ENCODE data around the gene CCL25. TPM values are rescaled to one million over a fixed set of nuclear protein-coding genes. Genes with fewer than 3 reads are reported as not detected.

The CCL25 gene
- total RNA-seq, 2 donors from 2014 or later: not detected

DNA sequence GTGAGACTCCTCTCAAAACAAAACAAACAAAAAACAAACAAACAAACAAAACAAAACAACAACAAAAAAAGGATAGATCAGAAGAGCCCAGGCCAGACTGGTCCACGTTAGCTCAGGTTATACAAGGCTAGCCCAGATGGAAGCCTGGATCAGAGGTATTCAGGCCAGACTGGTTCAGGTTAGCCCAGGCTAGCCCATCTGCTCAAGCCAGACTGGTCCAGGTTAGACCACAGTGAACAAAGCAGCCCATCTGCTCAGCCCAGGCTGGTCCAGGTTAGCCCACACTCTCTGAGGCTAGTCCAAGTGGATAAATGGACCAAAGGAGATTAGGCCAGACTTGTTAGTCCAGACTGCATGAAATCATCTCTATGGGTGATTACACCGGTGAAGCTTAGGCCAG lies 41.2 kb downstream of the CCL25 start:
- Mint-ChIP-seq H3K27ac (no peak overlapping the region), H3K4me1 (no peaks in the 10 kb centered on the region), H3K36me3 (ENCODE audit: low read depth) (peaks cover 59% of the 10 kb centered on the region), H3K27me3 (ENCODE audit: insufficient read depth) (no peaks in the 10 kb centered on the region), H3K4me3 (no peak overlapping the region), H3K9me3 (peaks cover 48% of the 10 kb centered on the region)
- no peak overlapping the region for H3K27ac ChIP-seq (ENCODE audit: low read depth, low read length)
- no peaks in the 10 kb centered on the region for H3K4me1 ChIP-seq (ENCODE audit: control insufficient read depth, insufficient read depth, low read length)
- peak; percentile 31 for DNase-seq
- TF ChIP-seq CTCF (conservative IDR thresholded peaks at IDR 0.05): no peak
- H3K27me3 ChIP-seq (ENCODE audit: control insufficient read depth, insufficient read depth, low read length, poor library complexity, severe bottlenecking): no peaks in the 10 kb centered on the region
- WGBS, 2 experiments (ENCODE audit: insufficient coverage in 1 of 2, insufficient read length in 1 of 2): 94 to 98% methylated on average over 2 of the region's 2 CpGs
- H3K9ac ChIP-seq (ENCODE audit: extremely low read depth, low read length, poor library complexity, severe bottlenecking): no peak overlapping the region
- H3K9me3 ChIP-seq (ENCODE audit: control insufficient read depth, low read length): peaks cover 61% of the 10 kb centered on the region
- no peak overlapping the region for H3K4me3 ChIP-seq (ENCODE audit: low read length)
- H3K36me3 ChIP-seq (ENCODE audit: control insufficient read depth, insufficient read depth, low read length): peaks cover 83% of the 10 kb centered on the region

DNA sequence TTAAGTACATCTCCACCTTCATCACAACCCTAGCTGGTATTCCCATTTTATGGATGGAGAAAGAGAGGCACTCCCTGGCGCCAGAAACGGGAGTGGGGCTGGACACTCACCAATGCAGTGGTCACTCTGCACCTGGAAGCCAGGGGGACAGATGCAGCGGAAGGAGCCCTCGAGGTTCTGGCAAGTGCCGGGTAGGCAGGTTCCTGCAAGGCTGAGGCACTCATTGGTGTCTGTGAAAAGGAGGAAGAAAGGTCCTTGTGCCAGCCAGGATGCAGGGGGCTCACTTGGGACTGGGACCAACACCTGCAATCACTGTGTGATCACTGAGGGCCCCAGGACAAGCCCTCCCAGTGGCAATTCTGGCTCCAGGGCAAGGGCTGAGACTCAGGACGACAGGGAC lies 41.8 kb downstream of the CCL25 start:
- Histone ChIP-seq H3K36me3 (ENCODE audit: control insufficient read depth, insufficient read depth, low read length) (peaks cover 82% of the 10 kb centered on the region), H3K27me3 (ENCODE audit: control insufficient read depth, insufficient read depth, low read length, poor library complexity, severe bottlenecking) (no peaks in the 10 kb centered on the region), H3K4me1 (ENCODE audit: control insufficient read depth, insufficient read depth, low read length) (no peaks in the 10 kb centered on the region), H3K27ac (ENCODE audit: low read depth, low read length) (no peak overlapping the region), H3K9me3 (ENCODE audit: control insufficient read depth, low read length) (peaks cover 58% of the 10 kb centered on the region), H3K4me3 (ENCODE audit: low read length) (no peak overlapping the region), H3K9ac (ENCODE audit: extremely low read depth, low read length, poor library complexity, severe bottlenecking) (no peak overlapping the region)
- peak; percentile 31 for DNase-seq
- peaks cover 64% of the 10 kb centered on the region for H3K36me3 Mint-ChIP-seq (ENCODE audit: low read depth)
- no peak overlapping the region for H3K27ac Mint-ChIP-seq
- TF ChIP-seq CTCF (conservative IDR thresholded peaks at IDR 0.05): no peak
- 88 to 89% methylated on average over 3 to 6 of the region's 6 CpGs for WGBS, 2 experiments (ENCODE audit: insufficient coverage in 1 of 2, insufficient read length in 1 of 2)
- H3K4me1 Mint-ChIP-seq: no peaks in the 10 kb centered on the region
- peaks cover 49% of the 10 kb centered on the region for H3K9me3 Mint-ChIP-seq
- no peaks in the 10 kb centered on the region for H3K27me3 Mint-ChIP-seq (ENCODE audit: insufficient read depth)
- H3K4me3 Mint-ChIP-seq: no peak overlapping the region

DNA sequence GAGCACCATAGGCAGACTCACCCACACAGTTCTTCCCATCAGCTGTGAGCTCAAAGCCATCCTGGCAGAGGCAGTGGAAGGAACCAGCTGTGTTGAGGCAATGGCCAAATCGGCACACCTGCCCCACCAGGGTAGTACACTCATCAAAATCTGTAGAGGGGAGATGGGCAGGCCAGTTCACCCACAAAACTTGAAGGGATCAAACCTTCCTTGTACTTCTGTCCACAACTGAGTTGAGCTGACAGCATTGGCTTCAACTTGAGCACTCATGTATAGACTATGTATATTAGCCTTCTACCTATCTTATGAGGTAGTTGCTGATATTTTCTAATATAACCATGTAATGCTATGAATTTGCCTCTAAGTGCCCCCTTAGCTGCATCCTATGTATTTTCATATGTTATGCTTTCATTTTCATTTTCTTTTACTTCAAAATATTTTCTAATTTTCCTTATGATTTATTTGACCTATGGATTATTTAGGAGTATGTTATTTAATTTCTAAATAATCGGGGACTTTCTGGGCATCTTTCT lies 42.9 kb downstream of the CCL25 start:
- no peak for DNase-seq
- Mint-ChIP-seq H3K36me3 (ENCODE audit: low read depth) (peaks cover 72% of the 10 kb centered on the region), H3K9me3 (peaks cover 47% of the 10 kb centered on the region), H3K27me3 (ENCODE audit: insufficient read depth) (no peaks in the 10 kb centered on the region), H3K27ac (no peak overlapping the region), H3K4me3 (no peak overlapping the region), H3K4me1 (no peaks in the 10 kb centered on the region)
- Histone ChIP-seq H3K9ac (ENCODE audit: extremely low read depth, low read length, poor library complexity, severe bottlenecking) (no peak overlapping the region), H3K4me1 (ENCODE audit: control insufficient read depth, insufficient read depth, low read length) (no peaks in the 10 kb centered on the region), H3K27ac (ENCODE audit: low read depth, low read length) (no peak overlapping the region), H3K36me3 (ENCODE audit: control insufficient read depth, insufficient read depth, low read length) (peaks cover 79% of the 10 kb centered on the region), H3K9me3 (ENCODE audit: control insufficient read depth, low read length) (peaks cover 58% of the 10 kb centered on the region), H3K27me3 (ENCODE audit: control insufficient read depth, insufficient read depth, low read length, poor library complexity, severe bottlenecking) (no peaks in the 10 kb centered on the region), H3K4me3 (ENCODE audit: low read length) (peak overlapping the region; percentile 70)
- TF ChIP-seq CTCF (conservative IDR thresholded peaks at IDR 0.05): no peak
- WGBS, 2 experiments (ENCODE audit: insufficient coverage in 1 of 2, insufficient read length in 1 of 2): 81 to 90% methylated on average over 2 of the region's 2 CpGs

All from endodermal cell (in vitro differentiated cells).